ENCODE data around the gene C1orf87.

The C1orf87 gene

GRCh38 chr1:59999746-60000145 is 73.8 kb downstream of the C1orf87 start:
- no peak overlapping the region for H3K4me3 ChIP-seq (ENCODE audit: low read depth, low read length)
- TF ChIP-seq, protein P1, sequence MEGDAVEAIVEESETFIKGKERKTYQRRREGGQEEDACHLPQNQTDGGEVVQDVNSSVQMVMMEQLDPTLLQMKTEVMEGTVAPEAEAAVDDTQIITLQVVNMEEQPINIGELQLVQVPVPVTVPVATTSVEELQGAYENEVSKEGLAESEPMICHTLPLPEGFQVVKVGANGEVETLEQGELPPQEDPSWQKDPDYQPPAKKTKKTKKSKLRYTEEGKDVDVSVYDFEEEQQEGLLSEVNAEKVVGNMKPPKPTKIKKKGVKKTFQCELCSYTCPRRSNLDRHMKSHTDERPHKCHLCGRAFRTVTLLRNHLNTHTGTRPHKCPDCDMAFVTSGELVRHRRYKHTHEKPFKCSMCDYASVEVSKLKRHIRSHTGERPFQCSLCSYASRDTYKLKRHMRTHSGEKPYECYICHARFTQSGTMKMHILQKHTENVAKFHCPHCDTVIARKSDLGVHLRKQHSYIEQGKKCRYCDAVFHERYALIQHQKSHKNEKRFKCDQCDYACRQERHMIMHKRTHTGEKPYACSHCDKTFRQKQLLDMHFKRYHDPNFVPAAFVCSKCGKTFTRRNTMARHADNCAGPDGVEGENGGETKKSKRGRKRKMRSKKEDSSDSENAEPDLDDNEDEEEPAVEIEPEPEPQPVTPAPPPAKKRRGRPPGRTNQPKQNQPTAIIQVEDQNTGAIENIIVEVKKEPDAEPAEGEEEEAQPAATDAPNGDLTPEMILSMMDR (conservative IDR thresholded peaks at IDR 0.05; ENCODE audit: low read depth, low read length): no peak
- DNase-seq (ENCODE audit: low read depth): no peak

GRCh38 chr1:59999006-59999405 is 74.6 kb downstream of the C1orf87 start:
- H3K4me3 ChIP-seq (ENCODE audit: low read depth, low read length): no peak overlapping the region
- TF ChIP-seq, protein P1 (conservative IDR thresholded peaks at IDR 0.05; ENCODE audit: low read depth, low read length): no peak
- no peak for DNase-seq (ENCODE audit: low read depth)

DNA sequence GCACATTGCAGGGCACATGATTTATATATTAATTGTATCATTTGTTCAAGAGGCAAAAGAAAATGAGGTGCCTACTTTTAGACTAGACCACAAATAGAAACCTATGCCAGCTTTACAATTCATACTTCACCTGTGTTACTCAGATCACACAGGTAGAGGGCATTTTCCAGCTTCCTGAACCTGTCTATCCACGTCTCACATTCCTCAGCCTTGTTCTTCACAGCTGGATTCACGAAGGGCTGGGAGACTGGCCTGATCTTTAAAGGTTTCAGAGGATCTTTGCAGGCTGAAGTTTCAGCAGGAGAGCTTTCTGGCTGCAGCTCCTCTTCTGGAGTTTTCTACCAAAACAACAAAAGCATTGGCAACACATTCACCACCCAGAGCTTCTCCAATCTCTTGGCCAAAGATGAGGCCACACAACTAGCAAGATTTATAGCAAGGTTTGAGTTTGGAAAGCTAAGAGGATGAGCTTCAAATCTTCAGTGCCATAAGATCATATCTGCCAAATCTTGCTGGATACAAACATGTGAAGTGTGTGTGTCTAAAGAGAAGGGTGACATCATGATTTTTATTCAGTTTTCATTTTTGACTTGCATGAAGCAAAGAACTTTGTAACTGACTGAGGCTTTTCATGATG is 76.0 kb downstream of the C1orf87 start:
- TF ChIP-seq, protein P1 (conservative IDR thresholded peaks at IDR 0.05; ENCODE audit: low read depth, low read length): no peak
- no peak overlapping the region for H3K4me3 ChIP-seq (ENCODE audit: low read depth, low read length)
- DNase-seq (ENCODE audit: low read depth): no peak

GRCh38 chr1:59994302-59995198 is 79.0 kb downstream of the C1orf87 start:
- peak; percentile 61 for DNase-seq (ENCODE audit: low read depth)
- TF ChIP-seq, protein P1 (conservative IDR thresholded peaks at IDR 0.05; ENCODE audit: low read depth, low read length): no peak
- no peak overlapping the region for H3K4me3 ChIP-seq (ENCODE audit: low read depth, low read length)

DNA sequence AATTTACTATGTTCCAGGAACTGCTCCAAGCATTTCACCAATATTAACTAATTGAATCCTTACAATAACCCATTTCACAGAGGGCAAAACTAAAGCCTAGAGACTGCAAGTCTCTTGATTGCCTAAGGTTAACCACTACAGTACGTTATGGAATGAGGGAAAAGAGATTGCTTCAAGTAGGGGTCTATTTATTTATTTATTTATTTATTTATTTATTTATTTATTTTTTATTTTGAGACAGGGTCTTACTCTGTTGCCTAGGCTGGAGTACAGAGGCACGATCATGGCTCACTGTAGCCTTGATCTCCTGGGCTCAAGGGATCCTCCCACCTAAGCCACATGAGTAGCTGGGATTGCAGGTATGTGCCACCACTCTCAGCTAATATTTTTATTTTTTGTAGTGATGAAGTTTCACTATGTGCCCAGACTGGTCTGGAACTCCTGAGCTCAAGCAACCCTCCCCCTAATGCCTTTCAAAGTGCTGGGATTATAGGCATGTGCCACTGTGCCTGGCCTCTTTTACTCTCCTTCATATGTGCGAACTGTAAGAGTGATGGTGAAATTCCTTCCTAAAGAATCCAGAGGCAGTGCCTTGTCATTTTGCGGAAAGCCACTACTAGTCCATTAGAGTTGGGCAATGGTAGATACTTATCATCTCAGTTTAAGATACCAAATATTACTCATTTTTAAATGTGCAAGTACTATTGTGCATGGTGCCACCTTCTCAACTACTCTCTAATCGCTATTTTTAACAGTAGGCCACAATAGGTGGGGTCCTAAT is 81.3 kb downstream of the C1orf87 start:
- DNase-seq (ENCODE audit: low read depth): no peak
- TF ChIP-seq, protein P1 (conservative IDR thresholded peaks at IDR 0.05; ENCODE audit: low read depth, low read length): no peak
- H3K4me3 ChIP-seq (ENCODE audit: low read depth, low read length): no peak overlapping the region

GRCh38 chr1:59990470-59990869 is 83.1 kb downstream of the C1orf87 start:
- TF ChIP-seq, protein P1 (conservative IDR thresholded peaks at IDR 0.05; ENCODE audit: low read depth, low read length): no peak
- H3K4me3 ChIP-seq (ENCODE audit: low read depth, low read length): no peak overlapping the region
- DNase-seq (ENCODE audit: low read depth): no peak
